ENCODE measurements around the gene MIDN. TPM values are rescaled to one million over a fixed set of nuclear protein-coding genes. Genes with fewer than 3 reads are reported as not detected.

The MIDN gene
- total RNA-seq, 1 experiment from 2014 or later = 286 TPM

DNA sequence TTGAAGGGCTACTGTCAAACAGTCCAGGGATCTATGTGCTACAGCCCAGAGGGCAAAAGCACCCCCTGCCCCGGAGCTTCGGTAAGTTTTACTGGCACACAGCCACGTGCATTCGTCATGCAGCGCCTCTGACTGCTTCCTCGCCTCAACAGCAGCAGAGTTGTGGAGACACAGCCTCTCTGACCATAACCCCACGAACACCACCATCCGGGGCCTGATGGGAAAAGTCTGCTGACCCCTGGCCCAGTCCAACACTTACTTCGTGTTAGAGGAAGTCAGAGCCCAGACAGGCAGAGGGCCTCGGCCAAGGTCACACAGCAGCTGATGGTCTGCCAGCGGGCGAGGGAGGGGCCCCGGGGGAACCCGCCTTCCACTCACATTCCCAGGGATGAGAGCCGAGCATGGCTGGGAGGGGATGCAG, 15.7 kb upstream of the MIDN start:
- WGBS (ENCODE audit: extremely low coverage, insufficient read length, low lambda C conversion rate) = no CpG with 5 or more reads among the region's 15 CpGs
- peaks cover 2 to 34% (median 22%) of the 10 kb centered on the region in 3 experiments; a peak in 5 of 7 replicates for H3K36me3 Mint-ChIP-seq (ENCODE audit: insufficient read depth in 1 of 3, low read depth in 3 of 3)
- Histone ChIP-seq H2BK20ac (ENCODE audit: low read depth, low read length, poor library complexity, severe bottlenecking) (no peak overlapping the region), H3K9me3 (ENCODE audit: control insufficient read depth, low read depth, low read length) (no peaks in the 10 kb centered on the region), H3K9ac (ENCODE audit: extremely low read depth, insufficient read length, low read length) (no peak overlapping the region), H4K5ac (ENCODE audit: insufficient read length, low read depth, low read length) (no peak overlapping the region), H4K8ac (replicated peaks; ENCODE audit: insufficient read length, low read depth, low read length) (no peak overlapping the region), H2BK5ac (ENCODE audit: insufficient read length, low read length) (no peak overlapping the region), H3K23ac (ENCODE audit: insufficient read length, low read depth, low read length) (no peak overlapping the region), H3K4ac (ENCODE audit: low read depth, low read length) (no peak overlapping the region), H4K91ac (ENCODE audit: insufficient read length, low read depth, low read length) (no peak overlapping the region), H3K27me3 (ENCODE audit: insufficient read depth, low read length) (no peaks in the 10 kb centered on the region), H3K18ac (ENCODE audit: insufficient read length, low read depth, low read length) (no peak overlapping the region), H2BK12ac (ENCODE audit: insufficient read length, low read depth, low read length) (no peak overlapping the region), H3T11ph (ENCODE audit: low read length) (no peak overlapping the region), H2AK5ac (ENCODE audit: insufficient read length, low read length) (no peak overlapping the region), H4K20me1 (ENCODE audit: control insufficient read depth, insufficient read depth, insufficient read length) (no peaks in the 10 kb centered on the region), H2BK120ac (ENCODE audit: low read depth, low read length, poor library complexity, severe bottlenecking) (no peak overlapping the region), H3K4me2 (ENCODE audit: insufficient read depth, insufficient read length, low read length) (no peak overlapping the region), H3K23me2 (ENCODE audit: insufficient read length, low read depth, low read length, poor library complexity, severe bottlenecking) (peaks cover 8% of the 10 kb centered on the region), H2BK15ac (ENCODE audit: low read depth, low read length) (no peak overlapping the region), H2AFZ (ENCODE audit: low read length) (no peak overlapping the region), H3K79me1 (ENCODE audit: insufficient read depth, low read depth, low read length, poor library complexity, severe bottlenecking) (no peaks in the 10 kb centered on the region), H3K14ac (ENCODE audit: insufficient read depth, low read length) (no peak overlapping the region), H3K27ac (ENCODE audit: insufficient read length, low read depth, low read length) (no peak overlapping the region), H3K79me2 (ENCODE audit: insufficient read depth, low read length) (no peaks in the 10 kb centered on the region), H3K56ac (ENCODE audit: insufficient read length, low read depth, low read length) (no peak overlapping the region), H3K4me1 (ENCODE audit: insufficient read depth, low read length) (no peaks in the 10 kb centered on the region)
- 0 out of 4 replicates have a peak, but pooled peaks cover 0 to 2% of the 10 kb centered on the region in 2 experiments for H3K4me1 Mint-ChIP-seq
- no peak overlapping the region; a peak in 1 of 5 replicates for H3K4me3 Mint-ChIP-seq
- H3K9me3 Mint-ChIP-seq = no peaks in the 10 kb centered on the region
- TF ChIP-seq, protein P1, sequence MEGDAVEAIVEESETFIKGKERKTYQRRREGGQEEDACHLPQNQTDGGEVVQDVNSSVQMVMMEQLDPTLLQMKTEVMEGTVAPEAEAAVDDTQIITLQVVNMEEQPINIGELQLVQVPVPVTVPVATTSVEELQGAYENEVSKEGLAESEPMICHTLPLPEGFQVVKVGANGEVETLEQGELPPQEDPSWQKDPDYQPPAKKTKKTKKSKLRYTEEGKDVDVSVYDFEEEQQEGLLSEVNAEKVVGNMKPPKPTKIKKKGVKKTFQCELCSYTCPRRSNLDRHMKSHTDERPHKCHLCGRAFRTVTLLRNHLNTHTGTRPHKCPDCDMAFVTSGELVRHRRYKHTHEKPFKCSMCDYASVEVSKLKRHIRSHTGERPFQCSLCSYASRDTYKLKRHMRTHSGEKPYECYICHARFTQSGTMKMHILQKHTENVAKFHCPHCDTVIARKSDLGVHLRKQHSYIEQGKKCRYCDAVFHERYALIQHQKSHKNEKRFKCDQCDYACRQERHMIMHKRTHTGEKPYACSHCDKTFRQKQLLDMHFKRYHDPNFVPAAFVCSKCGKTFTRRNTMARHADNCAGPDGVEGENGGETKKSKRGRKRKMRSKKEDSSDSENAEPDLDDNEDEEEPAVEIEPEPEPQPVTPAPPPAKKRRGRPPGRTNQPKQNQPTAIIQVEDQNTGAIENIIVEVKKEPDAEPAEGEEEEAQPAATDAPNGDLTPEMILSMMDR (conservative IDR thresholded peaks at IDR 0.05) = no peak
- H3K27me3 Mint-ChIP-seq (ENCODE audit: low read depth) = no peaks in the 10 kb centered on the region
- peak overlapping the region in 1 of 3 experiments; percentile 78; a peak in 2 of 7 replicates for H3K27ac Mint-ChIP-seq
- DNase-seq = no peak

Measured in H9 (cell line).